ENCODE results near the gene ZNF317. TPM values are rescaled to one million over a fixed set of nuclear protein-coding genes. Genes with fewer than 3 reads are reported as not detected.

Gene ZNF317
- total and polyA plus RNA-seq, 2 of the 13 experiments (the other 11 are each of a cell fraction or from before 2014, with no cell fraction given) = 14.0 to 27.9 TPM

DNA sequence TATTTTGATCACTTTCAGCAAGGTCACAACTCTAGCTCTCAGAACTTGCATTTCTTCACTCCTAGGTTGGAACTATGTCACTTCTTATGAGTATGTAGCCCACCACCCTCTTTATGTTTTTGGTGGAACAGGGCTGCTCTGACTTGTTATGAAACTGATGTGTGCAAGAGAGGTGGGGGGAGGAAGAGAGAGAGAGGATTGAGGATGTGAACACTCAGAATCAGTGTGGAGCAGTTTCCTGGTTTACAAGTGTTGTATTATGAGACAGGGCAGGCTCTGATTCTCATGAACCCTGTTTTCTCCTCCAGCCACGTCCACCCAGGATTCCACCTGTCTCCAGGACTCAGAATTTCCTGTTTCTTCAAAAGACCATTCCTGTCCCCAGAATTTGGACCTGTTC, 16.1 kb downstream of the ZNF317 start:
- DNase-seq (ENCODE audit: low spot score) = no peak
- Histone ChIP-seq H2AFZ (ENCODE audit: low read length) (no peak overlapping the region), H3K4me1 (ENCODE audit: insufficient read depth, low read length) (no peaks in the 10 kb centered on the region), H3K9ac (ENCODE audit: insufficient read depth, low read depth, low read length) (no peak overlapping the region), H3K4me3 (replicated peaks in 1 of 3; ENCODE audit: insufficient read depth in 1 of 3, low read depth in 2 of 3, low read length in 3 of 3) (no peak overlapping the region), H3K79me2 (ENCODE audit: insufficient read depth, low read length) (peaks cover 44% of the 10 kb centered on the region), H3K36me3 (replicated peaks in 1 of 2; ENCODE audit: control insufficient read depth in 1 of 2, insufficient read depth in 2 of 2, low read length in 2 of 2) (peaks cover 48 to 81% of the 10 kb centered on the region in 2 experiments), H3K27ac (ENCODE audit: extremely low read length, insufficient read depth, low read length) (no peak overlapping the region), H3K4me2 (ENCODE audit: low read depth, low read length) (no peak overlapping the region), H4K20me1 (ENCODE audit: insufficient read depth, low read length) (peaks cover 4% of the 10 kb centered on the region; the same call in 1 of the 2 replicates), H3K9me3 (ENCODE audit: low read length) (peaks cover 30% of the 10 kb centered on the region), H3K27me3 (ENCODE audit: control insufficient read depth in 1 of 2, insufficient read depth in 2 of 2, low read length in 2 of 2) (no peaks in the 10 kb centered on the region)
- in situ Hi-C loops (cut with HindIII; ENCODE audit: extremely low pct_ligation_motif_present, low pct_unique_long_range_greater_than_20kb) = no loop called here
- no peak for ATAC-seq
- CTCF ChIA-PET (ENCODE audit: low intra/inter-chr PET ratio, low total read pairs) = no interaction called here
- BruUV-seq (replicated peaks) = no TSS peak
- 85% methylated on average over 1 of the region's 1 CpG for WGBS (ENCODE audit: low lambda C conversion rate)
- no peak for FAIRE-seq
- POLR2A ChIA-PET = no interaction called here
- intact Hi-C loops (cut with micrococcal nuclease; ENCODE audit: unreplicated experiment) = no loop called here
- TF ChIP-seq NFE2L2 (IDR thresholded peaks at IDR 0.05; ENCODE audit: low read length) (no peak), FOSL1 (CRISPR knock-in tag; IDR thresholded peaks at IDR 0.05; ENCODE audit: borderline replicate concordance) (no peak), ZNF670 (CRISPR knock-in tag; IDR thresholded peaks at IDR 0.05; ENCODE audit: borderline replicate concordance) (no peak), ZHX1 (CRISPR knock-in tag; IDR thresholded peaks at IDR 0.05; ENCODE audit: low read depth) (no peak), CHCHD3 (CRISPR knock-in tag; IDR thresholded peaks at IDR 0.05) (no peak), HMGXB4 (CRISPR knock-in tag; IDR thresholded peaks at IDR 0.05; ENCODE audit: borderline replicate concordance in 1 of 2, low read depth in 1 of 2) (no peak), RAD21 (CRISPR knock-in tag; IDR thresholded peaks at IDR 0.05) (no peak), ESRRA (CRISPR knock-in tag; IDR thresholded peaks at IDR 0.05; ENCODE audit: low read depth) (no peak), RBAK (CRISPR knock-in tag; IDR thresholded peaks at IDR 0.05) (no peak), ZNF720 (CRISPR knock-in tag; IDR thresholded peaks at IDR 0.05) (no peak), ZNF547 (CRISPR knock-in tag; IDR thresholded peaks at IDR 0.05) (no peak)
- TF ChIP-seq, protein P1, sequence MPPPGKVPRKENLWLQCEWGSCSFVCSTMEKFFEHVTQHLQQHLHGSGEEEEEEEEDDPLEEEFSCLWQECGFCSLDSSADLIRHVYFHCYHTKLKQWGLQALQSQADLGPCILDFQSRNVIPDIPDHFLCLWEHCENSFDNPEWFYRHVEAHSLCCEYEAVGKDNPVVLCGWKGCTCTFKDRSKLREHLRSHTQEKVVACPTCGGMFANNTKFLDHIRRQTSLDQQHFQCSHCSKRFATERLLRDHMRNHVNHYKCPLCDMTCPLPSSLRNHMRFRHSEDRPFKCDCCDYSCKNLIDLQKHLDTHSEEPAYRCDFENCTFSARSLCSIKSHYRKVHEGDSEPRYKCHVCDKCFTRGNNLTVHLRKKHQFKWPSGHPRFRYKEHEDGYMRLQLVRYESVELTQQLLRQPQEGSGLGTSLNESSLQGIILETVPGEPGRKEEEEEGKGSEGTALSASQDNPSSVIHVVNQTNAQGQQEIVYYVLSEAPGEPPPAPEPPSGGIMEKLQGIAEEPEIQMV (CRISPR knock-in tag; IDR thresholded peaks at IDR 0.05; ENCODE audit: low read depth) = no peak
- TF ChIP-seq, protein P2, sequence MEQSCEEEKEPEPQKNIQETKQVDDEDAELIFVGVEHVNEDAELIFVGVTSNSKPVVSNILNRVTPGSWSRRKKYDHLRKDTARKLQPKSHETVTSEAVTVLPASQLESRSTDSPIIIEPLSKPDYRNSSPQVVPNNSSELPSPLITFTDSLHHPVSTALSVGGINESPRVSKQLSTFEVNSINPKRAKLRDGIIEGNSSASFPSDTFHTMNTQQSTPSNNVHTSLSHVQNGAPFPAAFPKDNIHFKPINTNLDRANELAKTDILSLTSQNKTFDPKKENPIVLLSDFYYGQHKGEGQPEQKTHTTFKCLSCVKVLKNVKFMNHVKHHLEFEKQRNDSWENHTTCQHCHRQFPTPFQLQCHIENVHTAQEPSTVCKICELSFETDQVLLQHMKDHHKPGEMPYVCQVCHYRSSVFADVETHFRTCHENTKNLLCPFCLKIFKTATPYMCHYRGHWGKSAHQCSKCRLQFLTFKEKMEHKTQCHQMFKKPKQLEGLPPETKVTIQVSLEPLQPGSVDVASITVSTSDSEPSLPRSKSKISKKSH (CRISPR knock-in tag; IDR thresholded peaks at IDR 0.05; ENCODE audit: borderline replicate concordance) = no peak
- TF ChIP-seq, protein P3, sequence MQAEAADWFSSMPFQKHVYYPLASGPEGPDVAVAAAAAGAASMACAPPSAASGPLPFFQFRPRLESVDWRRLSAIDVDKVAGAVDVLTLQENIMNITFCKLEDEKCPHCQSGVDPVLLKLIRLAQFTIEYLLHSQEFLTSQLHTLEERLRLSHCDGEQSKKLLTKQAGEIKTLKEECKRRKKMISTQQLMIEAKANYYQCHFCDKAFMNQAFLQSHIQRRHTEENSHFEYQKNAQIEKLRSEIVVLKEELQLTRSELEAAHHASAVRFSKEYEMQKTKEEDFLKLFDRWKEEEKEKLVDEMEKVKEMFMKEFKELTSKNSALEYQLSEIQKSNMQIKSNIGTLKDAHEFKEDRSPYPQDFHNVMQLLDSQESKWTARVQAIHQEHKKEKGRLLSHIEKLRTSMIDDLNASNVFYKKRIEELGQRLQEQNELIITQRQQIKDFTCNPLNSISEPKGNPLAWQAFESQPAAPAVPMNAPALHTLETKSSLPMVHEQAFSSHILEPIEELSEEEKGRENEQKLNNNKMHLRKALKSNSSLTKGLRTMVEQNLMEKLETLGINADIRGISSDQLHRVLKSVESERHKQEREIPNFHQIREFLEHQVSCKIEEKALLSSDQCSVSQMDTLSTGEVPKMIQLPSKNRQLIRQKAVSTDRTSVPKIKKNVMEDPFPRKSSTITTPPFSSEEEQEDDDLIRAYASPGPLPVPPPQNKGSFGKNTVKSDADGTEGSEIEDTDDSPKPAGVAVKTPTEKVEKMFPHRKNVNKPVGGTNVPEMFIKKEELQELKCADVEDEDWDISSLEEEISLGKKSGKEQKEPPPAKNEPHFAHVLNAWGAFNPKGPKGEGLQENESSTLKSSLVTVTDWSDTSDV (CRISPR knock-in tag; IDR thresholded peaks at IDR 0.05) = no peak

All from HepG2 (cell line).